ENCODE data around the gene SPAG6.
"Not testable (repeated sequence)": the region's sequence is repeated elsewhere in the genome, so short reads cannot be mapped to it uniquely, and the experiment has no call there.

The SPAG6 gene

DNA sequence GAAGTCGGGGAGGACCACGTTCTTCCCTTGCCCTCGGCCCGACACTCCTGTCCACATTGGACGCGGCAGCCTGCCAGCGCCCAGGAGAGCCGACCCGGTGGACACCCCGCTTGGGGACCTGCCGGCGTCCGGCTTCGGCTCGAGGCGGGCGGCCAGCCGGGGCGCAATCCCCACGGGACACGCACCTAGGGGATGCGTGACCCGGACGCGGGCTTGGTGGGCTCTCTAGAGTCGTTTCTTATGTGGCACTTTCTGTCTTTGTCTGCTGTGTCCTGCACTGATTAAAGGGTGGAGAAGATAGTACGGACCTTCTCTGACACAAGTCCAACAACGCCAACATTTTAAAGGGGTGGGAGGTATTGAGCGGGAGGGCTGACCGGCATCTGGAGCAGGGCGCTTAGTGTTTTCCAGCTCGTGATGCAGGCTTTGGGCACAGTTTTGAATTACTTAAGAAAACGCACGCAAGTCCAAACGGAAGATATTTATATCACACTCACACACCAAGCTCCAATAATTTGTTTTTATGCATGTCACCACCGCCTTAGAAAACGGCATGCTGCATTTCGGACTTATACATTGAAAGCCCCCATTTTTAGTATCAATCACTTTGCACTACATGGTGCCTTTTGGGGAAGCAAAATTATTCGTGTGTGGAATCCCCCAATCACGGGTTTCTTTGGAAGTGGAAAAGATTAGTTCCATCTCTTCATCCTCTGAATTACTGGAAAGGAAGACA, 3.9 kb upstream of the SPAG6 start:
- peak; percentile 91 for DNase-seq

DNA sequence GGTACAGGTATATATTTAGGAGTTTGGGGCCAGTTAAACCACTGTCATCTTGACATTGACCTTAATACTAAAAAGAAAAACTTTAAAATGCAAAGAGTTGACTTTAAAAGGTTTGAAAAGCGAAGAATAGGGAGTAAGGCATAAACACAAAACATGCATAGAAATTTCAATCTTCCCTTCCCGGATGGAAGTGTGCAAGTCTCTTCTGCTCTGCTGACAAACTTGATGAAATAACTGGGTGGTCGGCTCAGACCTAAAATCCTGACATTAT, 3.4 kb upstream of the SPAG6 start:
- DNase-seq = no peak

DNA sequence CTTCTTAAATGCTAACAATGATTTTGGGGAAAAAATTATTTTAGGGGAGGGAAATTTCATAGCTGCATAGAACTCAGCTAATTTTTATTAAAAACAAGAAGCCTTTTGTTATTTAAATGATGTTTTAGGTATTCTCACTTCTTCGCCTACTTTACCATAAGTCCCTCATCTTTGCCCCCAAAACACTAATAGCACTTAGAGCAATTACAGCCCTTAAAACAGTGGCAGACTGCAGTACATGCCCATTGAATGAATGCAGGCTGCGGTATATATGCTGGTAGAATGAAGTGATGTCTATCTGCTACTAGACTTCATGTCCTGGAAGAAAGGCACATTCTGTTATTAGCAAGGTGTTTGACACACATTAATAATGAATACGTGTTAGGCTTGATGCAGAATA, 2.9 kb upstream of the SPAG6 start:
- DNase-seq = peak; percentile 26

DNA sequence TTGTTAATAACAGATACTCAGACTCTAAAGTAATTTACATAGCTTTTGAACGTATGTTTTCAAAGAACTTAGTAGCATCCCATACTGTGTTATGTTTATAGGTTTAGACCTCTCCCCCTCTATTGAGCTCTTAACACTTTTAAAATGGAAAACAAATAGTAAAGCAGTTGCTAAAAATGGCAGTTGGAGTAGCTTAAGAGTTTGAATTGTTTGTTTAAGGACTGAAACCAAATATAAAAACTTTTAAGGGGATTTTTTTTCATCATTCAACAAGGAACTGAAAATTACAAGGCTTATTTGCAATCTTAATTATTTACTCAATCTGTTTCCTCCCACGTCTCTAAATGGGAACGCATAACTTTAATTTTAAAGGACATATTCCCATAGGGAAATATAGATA, 1.6 kb upstream of the SPAG6 start:
- peak; percentile 26 for DNase-seq

DNA sequence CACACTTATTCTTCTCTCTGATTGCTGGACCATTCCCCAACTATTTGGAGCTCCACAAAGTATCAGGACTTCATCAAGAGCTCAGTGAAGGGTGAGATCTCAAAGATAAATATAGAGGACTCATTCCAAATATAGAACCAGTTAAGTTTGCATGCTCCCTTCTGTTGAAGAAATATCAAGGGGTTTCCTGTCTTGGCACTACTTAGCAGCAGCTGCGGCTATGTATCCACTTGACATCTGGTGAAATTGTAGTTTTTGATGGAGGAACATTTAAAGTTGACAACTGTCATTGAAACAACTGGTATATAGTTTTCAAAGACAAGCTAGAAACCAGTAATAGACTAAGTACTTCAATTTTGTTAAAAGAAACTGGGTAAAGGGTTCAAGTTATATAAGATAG, 1.0 kb upstream of the SPAG6 start:
- DNase-seq = peak; percentile 50

DNA sequence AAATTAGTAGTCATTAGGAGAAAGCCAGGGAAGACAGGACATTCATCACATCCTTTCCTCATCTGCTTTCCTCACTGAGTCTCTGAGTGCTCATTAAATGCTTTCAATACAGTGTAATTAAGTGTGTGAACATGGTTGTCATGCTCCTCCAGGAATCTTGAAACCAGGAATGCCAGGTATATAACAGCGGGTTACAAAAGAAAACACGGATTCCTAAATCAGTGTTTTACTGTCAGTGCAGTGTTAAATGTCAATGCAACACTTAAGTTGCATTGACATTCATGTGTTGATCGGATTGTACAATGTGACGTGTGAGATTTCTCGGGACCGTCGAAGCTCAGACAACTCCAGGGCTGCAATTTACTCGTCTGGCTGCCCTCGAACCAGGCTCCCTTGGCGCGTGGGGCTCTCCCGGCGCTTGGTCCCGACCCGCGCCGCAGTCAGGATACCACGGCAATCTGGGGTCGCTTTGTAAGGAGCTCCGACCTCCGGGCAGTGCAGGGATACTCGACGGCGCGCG, 455 bp upstream of the SPAG6 start:
- DNase-seq = no peak

DNA sequence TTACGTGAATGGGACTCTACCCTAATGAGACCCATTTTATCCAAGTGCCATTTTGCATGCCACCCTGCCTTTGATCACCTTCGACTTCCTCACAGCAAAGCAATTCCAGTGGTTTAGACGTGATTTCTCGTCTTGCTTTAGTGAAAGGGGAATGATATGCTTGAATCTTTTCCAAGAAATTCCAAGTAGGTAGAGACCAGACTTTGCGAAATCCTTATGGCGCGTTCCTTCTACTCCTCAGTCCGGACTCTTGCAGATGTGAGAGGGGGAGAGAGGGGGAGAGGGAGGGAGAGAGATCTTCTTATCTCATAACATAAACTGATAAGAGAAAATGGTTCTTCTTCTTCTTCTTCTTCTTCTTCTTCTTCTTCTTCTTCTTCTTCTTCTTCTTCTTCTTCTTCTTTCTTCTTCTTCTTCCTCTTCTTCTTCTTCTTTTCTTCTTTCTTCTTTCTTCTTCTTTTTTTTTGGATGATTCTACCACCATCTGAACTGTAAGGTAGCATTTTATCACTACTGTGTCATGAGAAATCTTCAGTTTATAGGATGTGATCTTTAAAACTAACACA, 883 bp downstream of the SPAG6 start:
- peak; percentile 42 for DNase-seq

DNA sequence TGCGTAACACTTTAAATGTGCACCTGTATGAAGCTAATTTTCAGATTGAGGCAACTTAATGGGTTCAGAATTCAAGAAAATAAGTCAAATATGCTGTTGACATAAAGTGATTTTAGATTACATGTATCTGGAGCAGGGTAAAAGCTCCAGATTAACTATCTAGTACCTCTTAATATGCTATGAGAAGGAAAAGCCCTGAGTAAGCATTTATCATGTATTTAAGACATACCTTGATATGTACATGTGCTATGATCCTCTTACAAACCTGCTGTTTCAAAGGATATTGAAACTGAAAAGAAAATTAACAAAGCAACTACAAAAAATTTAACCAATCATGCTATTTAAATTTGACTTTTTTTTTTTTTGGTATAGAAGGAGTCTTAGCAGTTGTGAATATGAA, 4.5 kb downstream of the SPAG6 start:
- DNase-seq = no peak

DNA sequence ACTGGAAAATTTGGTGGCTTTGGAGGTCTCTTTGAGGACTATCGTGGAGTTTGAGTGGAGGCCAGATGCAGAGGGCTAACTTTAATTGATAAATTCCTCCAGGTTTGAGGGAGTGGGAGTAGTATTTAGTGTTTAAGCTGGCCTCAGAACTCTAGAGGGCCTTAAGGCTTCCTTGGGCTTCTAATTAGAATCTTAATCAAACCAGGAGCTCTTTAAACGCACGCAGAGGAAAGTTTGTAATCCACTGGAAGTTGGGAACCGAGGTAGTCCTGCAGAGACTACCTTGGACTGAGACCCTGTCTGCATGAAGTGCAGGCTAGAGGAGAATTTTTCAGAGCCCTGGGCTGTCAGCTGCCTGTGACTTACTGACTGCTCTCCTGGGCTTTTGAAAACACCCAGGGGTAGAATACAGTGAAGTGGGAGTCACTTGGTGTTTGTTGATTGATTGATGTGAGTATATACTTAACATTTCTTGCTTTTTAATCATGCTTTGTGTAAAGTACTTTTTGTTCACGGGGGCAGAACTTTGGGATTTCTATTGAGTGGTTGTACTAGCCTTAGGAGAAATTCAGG, 5.9 kb downstream of the SPAG6 start:
- DNase-seq = no peak

DNA sequence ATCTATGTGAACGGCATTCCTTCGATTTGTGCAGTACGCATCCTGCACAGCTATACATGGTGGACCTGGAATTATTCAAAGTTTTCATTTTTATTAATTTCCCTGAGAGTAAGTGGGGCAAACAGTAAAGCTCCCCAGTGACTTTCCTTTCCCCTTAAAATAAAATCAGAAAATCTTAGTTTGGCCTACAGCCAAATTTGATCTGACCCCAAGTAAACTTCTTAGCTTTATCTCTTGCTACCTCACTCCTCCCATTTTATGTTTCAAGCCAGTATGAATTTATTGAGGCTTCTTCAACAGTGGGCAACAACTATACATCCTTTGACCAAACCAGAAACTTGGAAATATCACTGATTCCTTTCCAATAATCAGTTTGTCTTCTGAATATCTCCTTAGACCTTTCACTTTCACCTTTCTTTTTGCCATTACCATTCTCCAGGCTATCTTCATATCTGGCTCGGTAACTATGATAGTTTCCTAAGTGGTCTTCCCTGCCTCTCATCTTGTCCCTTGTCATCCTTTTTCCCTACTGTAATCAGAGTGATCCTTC, 11.1 kb downstream of the SPAG6 start:
- no peak for DNase-seq

DNA sequence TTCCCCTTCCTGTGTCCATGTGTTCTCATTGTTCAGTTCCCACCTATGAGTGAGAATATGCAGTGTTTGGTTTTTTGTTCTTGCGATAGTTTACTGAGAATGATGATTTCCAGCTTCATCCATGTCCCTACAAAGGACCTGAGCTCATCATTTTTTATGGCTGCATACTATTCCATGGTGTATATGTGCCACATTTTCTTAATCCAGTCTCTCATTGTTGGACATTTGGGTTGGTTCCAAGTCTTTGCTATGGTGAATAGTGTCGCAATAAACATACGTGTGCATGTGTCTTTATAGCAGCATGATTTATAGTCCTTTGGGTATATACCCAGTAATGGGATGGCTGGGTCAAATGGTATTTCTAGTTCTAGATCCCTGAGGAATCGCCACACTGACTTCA, 12.5 kb downstream of the SPAG6 start:
- not testable (repeated sequence) for DNase-seq

DNA sequence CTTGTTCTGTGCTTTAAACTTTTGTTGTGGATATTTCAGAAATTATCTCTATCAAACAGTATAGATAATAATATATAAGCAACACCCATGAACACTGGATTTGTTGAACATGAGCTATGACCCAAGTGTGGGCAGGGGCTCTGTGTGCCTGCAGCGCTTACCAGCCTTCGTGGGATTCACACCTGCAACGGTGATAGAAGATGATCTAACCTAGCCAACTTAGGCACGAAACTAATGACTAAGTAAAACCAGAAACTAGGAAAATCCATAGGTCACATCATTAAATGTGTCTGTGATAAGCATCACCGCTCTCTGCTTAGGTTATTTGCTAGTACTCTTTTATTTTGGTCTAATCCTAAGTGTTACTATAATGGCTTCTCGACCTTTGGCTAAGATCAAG, 18.0 kb downstream of the SPAG6 start:
- DNase-seq = no peak

DNA sequence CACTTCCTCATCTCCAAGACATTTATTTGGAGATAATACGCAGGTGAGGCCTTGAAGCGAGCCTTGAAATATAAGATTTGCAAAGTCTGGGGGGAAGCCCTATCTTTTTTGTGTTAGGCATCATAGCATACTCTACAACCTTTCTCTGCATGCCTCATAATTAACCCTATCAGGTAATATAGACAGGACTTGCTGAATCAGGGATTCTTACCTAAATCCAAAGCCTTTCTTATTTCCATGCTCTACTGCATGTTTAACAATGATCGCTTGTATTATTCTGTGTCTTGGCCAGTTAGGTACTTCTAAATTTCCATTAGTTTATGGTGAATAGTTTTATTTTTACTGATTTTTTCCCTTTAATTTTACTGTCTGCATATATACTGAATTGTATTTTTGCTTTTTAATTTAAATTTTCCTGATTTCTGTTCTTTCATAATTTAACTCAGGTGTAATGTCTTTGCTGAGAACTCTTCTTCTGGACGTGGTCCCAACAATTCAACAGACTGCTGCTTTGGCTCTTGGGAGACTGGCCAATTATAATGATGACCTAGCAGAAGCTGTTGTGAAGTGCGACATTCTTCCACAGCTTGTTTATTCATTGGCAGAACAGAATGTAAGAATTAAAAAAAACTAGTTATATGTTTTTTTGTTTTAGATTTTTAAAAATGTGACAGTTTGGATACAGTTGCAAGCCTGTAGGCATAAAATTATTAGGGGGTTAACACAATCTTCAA, 19.3 kb downstream of the SPAG6 start:
- DNase-seq = no peak

DNA sequence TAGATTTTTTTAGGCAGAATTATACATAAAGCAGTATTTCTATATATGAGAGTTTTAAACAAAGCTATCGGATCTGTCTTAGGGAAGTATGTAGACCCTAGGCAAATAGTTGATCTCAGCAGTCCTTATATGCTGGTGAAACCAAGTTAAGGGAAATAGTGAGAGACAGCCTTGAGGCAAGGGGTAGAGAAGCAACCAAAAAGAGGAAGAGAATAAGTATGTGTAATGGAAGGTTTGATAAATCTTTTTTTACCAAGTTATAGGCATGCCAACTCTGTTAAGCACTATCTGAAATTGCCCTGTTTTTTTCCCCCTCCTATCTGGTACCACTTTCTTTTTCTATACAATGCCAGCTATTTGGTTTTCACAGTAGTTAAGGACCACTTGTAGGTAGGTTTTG, 19.9 kb downstream of the SPAG6 start:
- no peak for DNase-seq

DNA sequence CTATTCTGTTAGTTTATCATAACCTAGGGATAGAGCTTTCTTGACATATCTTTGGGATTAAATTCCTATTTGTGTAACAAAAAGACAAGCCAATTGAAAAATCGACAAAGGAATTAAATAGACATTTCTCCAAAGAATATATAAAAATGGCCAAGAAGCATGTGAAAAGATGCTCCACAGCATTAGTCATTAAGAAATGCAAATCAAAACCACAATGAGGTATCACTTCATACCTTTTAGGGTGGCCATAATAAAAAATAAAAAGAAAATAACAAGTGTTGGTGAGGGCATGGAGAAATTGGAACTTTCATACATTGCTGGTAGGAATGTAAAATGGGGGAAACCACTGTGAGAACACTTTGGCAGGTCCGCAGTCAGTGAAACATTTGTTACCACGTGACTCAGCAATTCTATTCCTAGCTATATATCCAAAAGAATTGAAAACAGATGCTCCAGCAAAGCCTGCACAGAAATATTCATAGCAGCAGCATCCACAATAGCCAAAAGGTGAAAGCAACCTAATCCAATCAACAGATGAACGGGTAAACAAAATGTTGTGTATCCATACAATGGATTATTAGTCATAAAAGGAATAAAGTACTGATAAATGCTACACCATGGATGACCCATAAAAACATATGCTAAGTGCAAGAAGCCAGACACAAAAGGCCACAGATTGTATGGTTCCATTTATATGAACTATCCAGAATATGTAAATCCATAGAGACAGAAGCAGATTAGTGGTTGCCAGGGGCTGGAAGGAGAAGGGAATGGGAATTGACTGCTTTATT, 20.5 kb downstream of the SPAG6 start:
- no peak for DNase-seq

DNA sequence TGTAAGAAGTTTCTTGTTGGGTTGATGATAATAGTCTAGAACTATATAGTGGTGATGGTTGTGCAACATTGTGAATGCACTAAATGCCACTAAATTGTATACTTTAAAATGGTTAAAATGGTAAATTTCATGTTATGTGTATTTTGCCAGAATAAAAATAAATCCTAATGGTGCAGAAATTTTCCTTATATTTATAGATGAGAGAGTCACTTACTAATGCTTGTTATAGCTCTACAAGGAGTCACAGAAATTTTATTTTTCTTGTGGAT, 21.1 kb downstream of the SPAG6 start:
- DNase-seq = no peak

DNA sequence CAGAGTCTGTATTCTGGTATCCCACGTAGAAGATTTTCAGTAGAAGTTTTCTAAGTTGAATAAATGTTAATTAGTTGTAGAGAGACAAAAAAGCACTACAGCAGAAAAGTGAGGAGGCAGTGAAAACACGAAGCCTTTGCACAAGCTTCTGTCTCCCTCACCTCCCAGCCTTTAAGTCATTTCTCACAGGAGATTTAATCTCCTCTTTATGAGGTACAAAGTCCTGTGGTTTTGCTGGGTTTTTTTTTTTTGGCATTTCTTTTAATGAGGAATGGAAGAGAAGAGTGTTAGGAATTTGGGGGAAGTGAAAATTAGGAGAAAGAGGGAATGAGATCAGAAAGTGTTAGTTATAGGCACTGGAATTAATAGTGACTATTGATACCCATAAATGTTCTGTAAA, 21.5 kb downstream of the SPAG6 start:
- no peak for DNase-seq

DNA sequence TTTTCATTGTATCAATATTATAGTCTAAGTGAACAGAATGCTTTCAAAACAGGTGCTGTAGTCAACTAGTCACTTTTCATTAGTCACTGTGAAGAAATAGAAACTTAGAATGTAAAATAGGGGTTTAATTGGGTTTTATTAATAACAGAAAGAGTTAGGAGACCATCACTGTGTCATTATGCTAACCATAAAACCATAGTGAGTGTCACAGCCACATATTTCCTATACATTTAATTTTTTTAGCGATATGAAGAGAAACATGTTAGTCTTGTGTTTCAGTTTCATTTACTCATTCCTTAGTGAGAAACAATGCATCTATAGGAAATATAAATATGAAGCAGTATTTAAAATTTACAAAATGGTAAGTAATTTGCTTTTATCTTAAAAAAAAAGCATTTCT, 22.2 kb downstream of the SPAG6 start:
- no peak for DNase-seq

DNA sequence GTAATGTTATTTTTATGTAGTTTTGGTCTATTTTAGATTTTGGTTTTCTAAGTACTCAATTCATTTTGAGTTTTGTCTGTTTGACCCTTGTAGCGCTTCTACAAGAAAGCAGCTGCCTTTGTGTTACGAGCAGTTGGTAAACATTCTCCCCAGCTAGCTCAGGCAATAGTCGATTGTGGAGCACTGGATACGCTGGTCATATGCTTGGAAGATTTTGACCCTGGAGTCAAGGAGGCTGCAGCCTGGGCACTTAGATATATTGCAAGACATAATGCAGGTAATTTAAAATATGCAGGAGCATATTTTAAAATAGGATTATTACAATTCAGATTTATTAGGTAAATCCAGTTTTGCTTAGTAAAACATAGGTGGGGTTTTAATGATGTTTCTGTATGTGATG, 23.1 kb downstream of the SPAG6 start:
- no peak for DNase-seq

DNA sequence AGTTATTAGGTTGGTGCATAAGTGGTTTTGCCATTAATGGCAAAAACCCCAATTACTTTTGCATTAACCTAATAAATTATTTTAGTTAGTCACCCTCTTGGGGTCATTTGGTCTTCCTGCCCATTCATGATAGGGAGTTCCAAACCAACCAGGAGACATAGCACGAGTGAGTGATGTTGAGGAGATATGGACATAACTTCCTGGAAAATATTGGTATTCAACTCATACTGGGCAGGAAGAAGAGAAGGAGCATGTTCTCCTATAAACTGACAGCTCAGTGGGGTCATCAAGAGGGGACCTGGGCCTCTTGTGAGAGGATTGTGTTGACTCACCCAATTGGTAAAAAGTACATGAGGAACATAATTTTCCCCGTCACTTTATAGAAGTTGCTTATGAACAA, 23.7 kb downstream of the SPAG6 start:
- DNase-seq = no peak

DNA sequence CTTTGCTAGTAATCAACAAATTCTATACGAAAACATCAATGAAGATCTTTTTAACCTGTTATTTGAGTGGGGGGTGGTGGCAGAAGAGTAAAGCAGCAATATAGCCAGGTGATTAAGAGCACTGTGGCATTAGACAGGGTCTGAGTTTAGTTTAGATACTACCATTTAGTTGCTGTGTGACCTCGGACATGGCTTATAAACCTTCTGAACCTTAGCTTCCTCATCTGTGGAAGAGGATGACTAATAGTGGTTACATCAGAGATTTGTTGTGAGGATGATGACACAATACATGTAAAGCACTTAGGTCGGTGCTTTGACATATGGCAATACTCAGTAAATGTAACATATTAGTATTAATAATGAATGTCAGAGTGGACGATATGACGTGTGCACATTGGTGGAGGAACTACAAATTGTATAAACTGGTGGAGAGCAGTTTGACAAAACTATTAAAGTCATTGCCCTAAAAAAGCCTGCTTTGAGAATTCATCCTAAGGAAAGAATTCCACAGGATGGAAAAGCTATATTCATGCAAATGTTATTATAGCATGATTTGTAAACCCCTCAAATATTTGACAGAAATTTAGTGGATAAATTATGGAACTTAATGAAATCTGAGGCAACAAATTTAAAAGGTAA, 24.3 kb downstream of the SPAG6 start:
- DNase-seq = no peak

DNA sequence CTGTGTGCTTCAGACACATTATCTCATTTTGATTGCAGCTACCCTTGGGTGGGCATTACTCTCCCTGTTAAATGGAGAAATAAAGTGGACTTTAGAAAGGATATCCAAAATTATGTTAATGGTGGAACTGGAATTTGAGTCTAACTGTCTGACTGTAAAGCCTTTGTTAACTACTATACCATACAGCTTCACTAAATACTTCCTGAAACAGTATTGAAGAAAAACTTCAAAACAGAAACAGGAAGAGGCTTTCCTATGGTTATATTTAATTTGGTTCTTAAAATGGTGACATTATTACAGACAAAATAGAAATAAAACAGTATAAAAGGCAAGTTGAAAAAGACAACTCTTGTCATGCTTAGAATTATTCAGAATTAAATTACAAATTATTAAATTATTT, 25.0 kb downstream of the SPAG6 start:
- no peak for DNase-seq

All from right kidney (tissue), 1 donor.